Measurements from ENCODE around the gene TSGA10IP.

GRCh38 chr11:65964906-65965305 is 19.6 kb downstream of the TSGA10IP start:
- TF ChIP-seq CTCF (IDR thresholded peaks at IDR 0.05) (no peak), POLR2AphosphoS5 (IDR thresholded peaks at IDR 0.05; ENCODE audit: low read depth, low read length) (no peak), REST (IDR thresholded peaks at IDR 0.05; ENCODE audit: insufficient read depth in 1 of 2, low read depth in 2 of 2, low read length in 1 of 2) (no peak), SIN3A (IDR thresholded peaks at IDR 0.05; ENCODE audit: borderline replicate concordance, insufficient read depth, low read depth, low read length) (no peak)
